IPS-NIHi7 (cell line): ENCODE data around the gene RTN1.

Source experiments
- DNase-seq: peaks from one replicate; pipeline ENCODE4 v3.0.0; 2012; ENCODE audit warnings: mixed read lengths; ENCODE audit errors: extremely low spot score

The RTN1 gene

GRCh38 chr14:59547310-59547709, 323.3 kb downstream of the RTN1 start:
- no peak for DNase-seq
